Stimulated activated CD8-positive, alpha-beta memory T cell treated with anti-CD3 and anti-CD28 coated beads, Interleukin-12 subunit alpha, Interleukin-12 subunit beta, amount 100 ng/mL, for 24 hours (primary cell): ENCODE data around the gene MORN1.

Experiments used
- DNase-seq: peaks from one replicate; pipeline ENCODE4 v3.0.0-alpha.2; 2020; ENCODE audit errors: extremely low read depth

MORN1 gene

DNA sequence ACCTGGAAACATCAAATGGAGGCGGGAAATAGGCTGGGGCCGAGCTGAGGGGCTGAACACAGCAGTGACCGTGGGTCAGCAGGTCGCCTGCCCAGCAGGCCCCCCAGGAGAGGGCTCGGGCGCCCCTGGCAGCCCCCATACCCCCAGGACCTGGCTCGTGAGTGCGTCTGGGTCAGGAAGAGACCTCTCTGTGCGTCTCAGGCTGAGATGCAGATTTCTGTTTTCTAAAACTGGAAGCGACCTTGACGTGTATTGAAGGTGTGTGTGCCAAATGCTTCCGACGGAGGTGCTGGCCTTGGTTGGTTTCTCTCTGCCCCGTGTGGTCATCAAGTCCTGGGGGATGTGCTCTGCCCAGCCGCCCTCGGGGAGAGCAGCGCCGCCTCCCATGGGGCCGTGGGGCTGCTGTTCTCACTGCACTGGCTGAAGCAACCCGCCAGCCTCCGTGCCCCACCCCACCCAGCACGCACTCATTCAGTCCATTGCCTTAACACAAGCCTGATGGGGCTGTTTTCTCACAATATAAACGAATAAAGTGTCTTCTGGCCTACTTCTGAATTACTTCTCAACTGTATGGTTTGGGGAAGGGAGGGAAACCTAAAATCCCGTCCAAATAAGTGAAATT lies 13.6 kb upstream of the MORN1 start:
- DNase-seq, result no peak

DNA sequence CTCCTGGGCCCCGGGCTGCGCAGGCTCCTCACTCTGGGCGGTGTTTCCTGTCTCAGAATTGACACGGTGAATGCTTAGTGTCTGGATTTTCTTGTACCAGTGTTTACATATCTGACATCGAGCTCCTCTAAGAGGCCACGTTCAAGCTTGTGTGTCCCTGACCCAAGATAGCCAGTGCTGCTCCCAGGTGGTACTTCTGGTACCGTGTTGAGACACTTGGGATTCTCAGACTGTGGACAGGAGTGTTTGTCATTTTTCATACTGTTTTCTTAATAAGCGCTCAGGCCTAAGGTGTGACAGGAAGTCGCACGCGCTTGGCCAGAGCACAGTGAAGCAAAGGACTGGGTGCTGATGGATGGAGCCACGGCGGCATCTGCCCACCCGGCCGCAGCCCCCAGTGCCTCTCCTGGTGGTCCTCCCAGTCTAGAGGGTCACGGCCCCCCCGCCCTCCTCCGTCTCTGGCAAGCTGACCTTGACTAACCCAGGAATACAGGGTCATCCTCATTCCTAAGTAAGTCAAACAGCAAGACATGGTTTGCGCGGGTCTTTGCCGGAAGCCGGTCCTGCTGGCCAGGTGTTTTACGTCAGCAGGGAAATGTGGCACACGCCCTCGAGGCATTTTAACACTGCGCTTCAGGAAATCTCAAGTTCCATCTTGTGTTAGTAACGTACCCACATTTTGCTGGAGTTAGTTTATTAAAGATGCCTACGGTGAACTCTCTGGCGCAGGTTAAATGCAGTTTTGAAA lies 13.0 kb upstream of the MORN1 start:
- no peak for DNase-seq

DNA sequence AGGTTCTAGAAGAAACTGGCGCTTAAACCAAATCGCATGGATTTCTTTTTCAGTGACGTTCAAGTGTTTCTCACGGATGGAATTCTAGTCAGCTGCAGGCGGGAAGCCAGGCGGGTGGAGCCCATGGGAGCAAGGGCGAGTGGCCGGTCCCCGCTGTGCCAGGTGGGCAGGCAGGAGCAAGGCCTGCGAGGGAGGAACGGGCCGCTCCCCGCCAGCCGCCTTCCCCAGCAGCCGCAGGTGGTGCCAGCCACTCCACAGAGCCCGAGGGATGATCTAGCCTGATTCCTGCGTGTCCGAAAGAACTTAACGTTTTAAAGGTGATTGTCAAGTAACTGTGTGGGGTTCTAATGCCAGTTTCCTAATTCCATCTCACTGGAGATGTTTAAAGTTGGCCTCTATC lies 11.9 kb upstream of the MORN1 start:
- no peak for DNase-seq

DNA sequence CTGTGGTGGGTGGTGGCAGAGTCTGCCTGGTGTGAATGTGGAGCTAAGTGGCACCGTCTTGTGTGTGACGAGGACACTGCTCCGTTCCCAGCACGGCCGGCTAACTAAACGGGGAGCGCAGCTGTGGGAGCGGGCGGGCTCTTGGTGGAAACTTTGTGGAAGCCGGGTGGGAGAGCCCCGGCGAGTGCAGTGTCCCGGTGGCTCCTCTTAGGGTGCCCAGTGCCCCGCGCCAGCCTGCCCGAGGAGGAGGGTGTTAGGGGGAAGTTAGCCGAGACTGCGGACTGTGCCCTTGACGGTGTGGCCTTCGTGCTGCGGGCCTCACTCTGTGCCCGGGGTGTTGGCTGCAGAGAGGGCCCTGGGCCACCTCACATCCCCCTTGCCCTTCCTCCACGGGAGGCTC lies 11.1 kb upstream of the MORN1 start:
- DNase-seq, result no peak

DNA sequence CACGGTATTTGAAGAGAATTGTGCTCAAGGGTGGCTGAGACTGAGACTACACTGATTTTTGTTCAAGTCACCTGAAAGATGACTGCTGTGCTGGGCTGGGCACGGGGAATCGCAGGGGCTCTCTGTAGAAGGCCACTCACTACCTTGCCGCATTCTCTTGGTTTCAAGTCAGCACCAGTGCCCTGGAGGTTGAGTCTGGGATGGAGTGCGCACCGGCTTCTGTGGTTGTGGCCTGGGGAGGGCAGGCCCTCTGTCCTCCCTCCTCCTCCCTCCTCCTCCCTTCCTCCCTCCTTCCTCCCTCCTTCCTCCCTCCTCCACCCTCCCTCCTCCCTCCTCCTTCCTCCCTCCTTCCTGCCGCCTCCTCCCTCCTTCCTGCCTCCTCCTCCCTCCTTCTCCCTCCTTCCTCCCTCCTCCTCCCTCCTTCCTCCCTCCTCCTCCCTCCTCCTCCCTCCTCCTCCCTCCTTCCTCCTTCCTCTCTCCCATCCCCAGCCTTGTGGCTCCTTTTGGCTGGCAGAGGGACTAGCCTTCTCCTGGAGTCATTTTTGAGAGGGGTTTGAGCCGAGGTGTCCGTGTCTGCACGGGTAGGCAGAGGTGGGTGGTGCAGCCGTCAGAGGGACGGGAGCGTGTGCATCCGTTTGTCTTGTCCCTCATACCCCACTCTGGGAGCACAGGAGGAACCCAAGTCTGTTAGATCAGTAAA lies 9.7 kb upstream of the MORN1 start:
- no peak for DNase-seq

DNA sequence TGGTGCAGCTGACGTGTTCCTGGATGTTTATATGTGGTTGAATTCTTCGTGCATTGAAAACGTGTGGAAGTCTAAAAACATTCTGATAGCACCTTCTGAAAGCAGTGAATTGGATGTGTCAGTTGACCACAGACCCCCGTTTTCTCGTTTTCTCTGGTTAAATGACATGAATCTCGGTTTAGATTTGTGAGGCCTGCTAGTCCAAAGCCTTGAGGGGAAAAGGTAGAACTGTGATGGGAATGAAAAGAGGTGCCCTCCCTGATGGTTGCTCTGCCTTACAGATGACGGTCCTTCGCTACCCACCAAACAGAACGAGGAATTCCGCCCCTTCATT lies 9.2 kb upstream of the MORN1 start:
- no peak for DNase-seq

DNA sequence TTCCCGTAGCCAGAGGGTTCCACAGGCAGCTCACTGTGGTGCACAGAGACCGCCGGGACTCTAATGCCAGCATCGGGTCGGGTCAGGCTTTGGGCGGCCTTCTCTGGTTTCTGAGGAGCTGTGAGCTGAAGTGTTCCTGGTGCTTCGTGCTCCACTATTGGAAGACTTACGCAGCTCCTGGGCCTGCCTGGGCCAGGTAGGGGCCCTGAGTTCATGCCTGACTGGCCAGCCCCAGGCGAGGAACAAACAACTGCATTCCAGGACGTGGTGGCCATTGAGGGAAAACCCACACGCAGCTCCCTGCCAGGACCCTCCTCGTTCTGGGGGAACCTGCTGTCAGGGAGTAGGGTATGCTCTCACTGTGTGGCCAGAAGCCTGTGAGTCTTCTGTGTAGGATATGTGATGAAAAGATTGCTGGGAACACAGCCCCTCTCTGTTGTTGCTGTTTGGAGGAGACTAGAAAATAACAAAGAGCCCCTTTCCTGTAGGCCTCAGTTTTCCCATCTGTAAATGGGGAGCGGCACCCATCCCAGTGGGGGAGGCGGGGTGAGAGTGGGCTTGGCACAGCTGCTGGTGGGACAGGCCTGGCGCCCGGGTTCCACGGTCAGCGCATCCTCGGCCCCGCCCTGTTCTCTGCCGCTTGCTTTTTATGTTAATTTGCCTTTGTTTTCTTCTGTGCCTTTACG lies 8.7 kb upstream of the MORN1 start:
- no peak for DNase-seq

DNA sequence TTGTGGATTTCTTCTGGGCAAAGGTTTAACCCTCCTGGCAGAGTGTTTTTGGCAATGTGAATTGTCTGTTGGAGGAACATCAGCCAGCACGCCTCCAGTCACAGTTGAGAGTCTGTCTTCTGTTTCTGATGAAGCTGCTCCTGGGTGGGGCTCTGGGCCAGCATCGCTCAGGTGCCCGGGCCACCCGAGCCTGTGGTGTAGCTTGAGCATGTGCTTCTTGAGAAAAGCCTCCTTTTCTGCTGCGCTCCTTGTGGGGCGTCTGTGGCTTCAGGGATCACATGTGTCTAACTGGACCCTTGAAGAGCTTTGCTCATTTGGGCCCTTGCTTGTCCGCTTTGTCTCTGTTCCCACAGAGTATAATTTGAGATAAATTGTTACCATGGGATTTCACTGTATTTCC lies 7.5 kb upstream of the MORN1 start:
- DNase-seq, result no peak

DNA sequence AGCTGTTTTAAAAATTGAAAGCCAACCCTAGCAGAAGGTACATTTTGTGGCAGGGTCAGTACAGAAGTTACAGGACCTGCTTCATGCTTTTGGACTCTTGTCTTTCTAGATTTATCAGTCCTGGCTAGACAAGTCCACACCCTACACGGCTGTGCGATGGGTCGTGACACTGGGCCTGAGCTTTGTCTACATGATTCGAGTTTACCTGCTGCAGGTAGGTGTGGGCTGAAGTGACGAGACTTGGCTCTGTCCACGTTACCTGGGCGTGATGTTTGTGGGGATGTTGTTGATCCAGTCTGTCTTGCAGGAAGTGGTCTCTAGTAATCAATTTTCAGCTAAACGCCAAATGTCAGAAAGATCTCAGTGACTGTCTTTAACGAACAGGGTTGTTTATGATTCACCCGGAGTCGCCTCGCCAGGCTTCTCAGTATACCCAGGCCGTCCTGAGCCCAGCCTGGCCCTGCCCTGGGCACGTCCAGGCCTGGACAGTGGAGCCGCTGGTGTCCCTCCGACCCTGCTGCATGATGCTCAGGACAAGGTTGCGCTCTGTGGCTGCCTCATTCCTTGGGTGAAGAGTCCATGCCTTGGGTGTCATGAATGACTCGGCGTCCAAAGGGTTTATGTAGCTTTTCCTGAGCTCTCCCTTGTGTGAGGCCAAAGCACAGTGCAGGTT lies 5.8 kb upstream of the MORN1 start:
- no peak for DNase-seq

DNA sequence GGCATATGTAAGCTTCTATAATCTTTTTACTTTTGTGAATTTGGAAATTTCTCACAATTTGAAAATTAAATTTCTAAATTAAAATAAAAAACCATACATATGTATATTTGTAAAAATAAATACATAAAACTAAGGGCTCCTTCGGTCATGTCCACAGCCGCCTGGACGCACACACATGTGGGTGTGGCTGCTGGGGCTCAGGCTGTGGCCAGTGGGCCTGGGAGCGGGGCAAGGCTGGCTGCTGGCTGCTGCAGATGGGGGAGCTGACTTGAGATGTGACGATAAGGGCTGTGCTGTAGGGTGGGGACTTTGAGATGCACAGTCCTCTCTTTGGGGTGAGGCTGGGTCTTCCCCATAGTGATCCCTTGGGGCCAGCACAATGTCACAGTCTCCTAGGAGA lies 5.1 kb upstream of the MORN1 start:
- no peak for DNase-seq

DNA sequence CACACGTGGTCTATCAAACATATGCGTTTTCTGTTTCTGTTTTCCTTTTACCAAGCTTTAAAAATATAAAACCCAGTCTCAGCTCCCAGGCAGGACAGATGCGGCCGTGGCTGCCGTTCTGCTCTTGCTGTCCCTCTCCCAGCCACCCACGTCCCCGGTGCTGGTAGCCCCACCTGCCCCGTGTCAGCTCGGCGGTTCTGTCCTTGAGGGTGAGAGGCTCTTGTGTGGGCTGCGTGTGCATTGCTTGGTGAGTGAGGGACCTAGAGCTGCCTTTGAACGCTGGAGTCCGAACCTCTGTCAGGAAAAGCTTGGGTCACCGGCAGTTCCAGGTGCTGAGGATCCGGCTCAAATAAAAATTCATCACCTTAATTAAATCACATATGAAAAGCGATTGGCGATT lies 4.7 kb upstream of the MORN1 start:
- no peak for DNase-seq

DNA sequence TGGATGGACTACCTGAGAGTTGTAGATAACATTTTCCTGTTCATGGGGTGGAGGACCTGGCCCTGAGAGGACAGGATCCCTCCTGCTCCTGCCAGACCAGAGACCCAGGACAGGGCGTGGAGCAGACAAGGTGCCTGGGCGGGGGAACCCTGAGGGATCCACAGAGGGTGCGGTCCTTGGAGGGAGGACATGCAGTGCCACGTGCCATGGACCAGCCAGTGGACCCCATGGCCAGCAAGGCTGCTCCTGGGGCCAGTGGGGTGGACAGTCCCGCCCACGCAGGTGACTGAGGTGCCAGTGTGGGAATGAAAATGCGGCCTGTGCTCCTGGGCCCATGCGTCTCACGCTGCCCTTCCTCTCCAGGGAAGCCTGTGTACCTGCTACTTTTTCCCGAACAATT lies 3.9 kb upstream of the MORN1 start:
- no peak for DNase-seq

DNA sequence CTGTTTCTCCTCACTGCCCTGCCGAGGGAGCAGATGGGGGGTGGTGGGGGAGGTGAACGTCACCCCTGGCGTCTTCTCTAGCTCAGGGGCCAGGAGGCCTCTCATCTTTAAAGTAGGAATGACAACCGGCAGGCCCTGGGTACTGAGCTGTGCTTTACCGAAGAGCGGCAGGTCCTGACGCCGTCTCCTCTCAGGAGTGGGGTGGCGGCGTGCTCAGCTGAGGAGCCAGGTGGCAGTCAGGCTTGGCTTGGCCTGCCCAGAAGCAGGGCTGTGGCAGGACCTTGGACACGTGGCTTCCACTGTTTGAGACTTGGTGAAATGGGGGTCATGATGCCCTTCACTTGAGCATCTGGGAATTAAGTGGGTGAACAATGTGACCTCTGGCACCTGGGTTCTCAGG lies 3.4 kb upstream of the MORN1 start:
- DNase-seq, result no peak

DNA sequence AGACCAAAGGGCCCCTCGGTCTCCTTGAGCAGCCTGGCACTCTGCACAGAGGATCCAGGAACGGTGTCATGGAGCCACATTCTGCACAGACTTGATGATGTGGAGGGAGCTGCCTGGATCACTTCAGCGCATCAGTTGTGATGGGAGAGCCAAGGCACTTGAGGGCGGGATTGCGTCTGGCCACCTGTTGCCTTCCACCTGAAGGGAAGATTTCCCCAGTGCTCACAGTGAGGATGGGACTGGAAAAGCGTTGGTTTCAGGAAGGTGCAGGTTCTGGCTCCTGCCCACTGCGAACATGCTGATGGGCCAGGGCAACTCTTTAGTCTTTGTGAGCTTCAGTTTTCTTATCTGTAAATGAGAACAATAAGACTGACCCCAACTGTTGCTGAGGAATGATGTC lies 2.9 kb upstream of the MORN1 start:
- DNase-seq, result no peak

DNA sequence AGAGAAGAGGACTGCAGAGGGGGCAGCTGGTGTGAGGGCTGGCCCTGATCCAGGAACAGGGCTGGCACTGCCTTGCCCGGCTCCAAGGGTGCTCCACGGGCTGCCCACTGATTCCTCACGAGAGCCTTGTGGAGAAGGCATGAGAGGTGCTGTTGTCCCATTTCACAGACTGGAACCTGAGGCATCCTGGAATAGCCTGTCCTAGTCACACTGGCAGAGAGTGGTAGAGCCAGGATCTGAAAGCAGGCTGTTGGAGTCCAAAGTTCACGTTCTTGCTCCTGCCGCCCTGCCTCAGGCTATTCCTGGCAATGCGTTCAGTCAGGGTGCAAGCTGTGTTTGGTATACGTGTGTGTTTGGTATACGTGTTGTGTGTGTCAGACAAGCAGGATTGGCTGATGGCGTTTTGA lies 2.1 kb upstream of the MORN1 start:
- no peak for DNase-seq

DNA sequence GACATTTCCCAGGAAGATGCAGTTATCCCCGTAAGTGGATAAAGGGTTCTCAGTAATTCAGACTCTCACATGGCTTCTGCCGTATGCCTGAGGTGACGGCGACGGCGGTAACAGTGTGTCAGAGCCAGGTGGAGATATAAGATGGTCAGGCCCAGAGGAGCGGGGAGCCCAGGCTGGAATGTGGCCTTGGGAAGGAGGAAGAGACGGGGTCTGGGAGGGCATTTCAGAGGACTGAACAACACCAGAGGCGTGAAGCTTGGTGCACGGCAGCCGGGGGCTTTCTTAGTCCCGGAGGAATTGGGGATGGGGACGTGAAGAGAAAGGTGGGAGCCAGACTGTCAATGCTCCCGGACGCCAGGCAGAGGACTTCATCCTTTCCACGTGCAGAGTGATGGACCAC lies 1.3 kb upstream of the MORN1 start:
- DNase-seq, result no peak

DNA sequence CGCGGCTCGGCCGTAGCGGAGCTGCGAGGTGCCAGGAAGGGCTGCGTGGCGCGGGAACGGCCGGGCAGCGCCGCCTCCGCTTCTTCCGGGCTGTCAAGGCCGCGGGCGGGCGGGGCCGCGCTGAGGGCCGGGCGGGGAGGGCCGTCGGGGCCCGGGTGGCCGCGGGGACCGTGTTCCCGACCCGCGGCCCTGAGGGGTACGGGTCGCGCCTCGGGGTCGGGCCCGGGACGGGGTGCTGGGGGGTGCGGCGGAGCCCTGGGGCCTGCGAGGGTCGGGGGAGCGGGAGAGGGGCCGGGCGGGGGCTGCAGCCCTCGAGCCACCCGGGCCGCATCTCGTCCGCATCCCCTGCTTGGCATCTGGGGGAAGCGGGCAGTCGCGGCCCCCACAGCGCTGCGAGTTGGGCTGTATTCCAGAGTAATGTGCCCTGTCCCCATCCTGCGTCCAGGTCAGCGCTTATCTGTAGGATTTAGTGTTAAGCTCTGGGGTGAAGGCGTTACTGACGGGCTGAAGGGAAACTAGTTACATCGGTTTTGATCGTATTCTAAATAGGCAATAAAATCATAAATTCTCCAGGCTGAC lies 666 bp upstream of the MORN1 start:
- DNase-seq, result no peak

DNA sequence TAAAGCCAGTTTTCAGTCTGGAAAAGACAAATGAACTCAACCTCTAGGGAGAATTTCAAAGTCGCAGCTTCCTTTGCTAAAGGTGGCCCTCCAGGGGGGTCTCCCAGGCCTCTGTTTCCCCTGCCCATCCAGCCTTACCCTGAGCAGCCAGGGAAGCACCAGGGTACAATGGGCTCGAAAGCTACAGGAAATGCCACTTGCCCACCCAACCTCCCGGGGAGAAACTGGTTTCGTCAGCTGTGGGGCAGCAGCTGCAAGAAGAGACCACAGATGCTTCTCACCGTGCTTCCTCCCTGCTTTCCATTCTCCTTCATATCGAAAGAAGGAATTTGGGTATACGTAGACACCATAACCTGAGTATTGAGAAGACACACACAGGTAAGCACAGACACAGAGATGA lies 1.7 kb downstream of the MORN1 start:
- DNase-seq, result no peak

DNA sequence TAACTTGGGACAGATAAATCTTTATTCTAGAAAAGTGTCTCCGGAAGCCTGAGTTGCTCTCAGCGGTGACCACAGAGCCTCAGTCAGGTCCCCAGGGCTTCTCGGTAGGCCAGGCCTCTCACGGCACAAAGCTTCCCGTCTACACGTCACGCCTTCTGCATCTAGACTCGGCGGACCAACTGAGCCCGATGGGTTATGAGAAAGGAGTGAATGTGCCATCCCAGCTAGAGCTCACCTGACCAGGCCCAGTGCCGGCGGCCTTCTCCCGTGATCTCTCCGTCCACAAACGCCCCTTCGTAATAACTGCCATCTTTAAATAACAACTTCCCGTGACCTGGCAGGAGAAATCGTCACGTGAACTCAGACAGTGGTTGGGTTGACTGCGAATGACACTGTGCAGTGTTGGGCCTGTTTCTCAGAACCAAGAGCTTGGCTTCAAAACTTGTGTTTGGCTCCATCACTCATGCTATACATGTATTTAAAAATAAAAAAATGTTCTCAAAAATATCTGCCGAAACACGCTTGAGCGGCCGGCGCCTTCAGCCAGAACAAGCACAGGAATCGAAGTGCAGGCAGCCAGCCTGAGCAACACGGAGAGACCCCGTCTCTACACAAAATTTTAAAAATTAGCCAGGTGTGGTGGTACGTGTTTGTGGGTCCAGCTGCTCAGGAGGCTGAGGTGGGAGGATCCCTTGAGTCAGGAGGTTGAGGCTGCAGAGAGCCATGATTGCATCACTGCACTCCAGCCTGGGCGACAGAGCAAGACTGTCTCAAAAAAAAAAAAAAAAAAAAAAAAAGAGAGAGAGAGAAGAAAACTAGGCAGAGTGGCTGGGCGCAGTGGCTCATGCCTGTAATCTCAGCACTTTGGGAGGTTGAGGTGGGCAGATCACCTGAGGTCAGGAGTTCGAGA lies 3.1 kb downstream of the MORN1 start:
- no peak for DNase-seq

DNA sequence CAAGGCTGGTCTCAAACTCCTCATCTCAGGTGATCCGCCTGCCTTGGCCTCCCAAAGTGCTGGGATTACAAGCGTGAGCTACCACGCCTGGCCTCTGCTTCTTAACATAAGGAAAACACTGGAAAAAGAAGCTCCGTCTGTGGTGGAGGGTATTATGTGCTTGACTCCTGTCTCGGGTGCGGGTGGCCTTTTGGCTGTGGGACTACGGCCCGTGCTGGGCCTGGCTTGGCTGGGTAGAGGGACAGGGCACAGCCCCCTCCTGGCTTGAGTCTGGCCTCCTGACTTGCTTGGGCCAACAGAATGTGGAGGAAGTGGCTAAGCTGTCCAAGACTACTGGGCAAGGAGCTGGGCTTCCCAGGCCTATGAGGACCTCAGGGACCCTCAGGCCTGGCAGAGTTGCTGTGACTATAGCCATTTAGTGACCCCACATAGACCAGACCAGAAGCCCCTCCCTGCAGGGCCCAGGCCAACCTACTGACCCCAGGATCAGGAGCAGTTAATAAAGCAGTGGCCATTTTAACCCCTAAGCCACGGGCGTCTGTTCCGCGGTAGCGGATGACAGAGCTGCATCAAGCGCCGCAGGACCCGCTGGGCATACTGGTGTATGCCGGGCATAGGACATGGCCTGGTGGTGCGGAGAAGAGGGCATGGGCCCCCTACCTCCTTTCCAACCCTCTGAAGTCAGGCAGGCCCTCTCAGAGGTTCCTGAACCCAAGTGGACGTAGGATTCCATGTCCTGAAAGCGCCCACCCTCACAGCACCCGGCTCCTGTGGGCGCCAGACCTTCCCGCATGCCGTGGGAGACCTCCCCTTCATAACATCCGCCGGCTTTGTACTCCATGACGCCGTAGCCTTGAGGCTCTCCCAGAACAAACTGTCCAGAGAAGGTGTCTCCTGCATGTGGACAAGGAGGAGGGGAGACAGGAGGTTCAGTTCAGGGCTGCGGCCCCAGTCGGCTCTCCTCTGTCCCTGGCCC lies 4.4 kb downstream of the MORN1 start:
- DNase-seq, result no peak
